ENCODE measurements around the gene EIF5B. TPM values are rescaled to one million over a fixed set of nuclear protein-coding genes. Genes with fewer than 3 reads are reported as not detected.
A peak's percentile ranks its signal among the peaks of the same experiment; 100 is the strongest.

Gene EIF5B
- total RNA-seq, 1 donor from 2014 or later, result 31.0 TPM

- Histone ChIP-seq H3K36me3 (peaks cover 97% of the 10 kb centered on the region), H3K27ac (no peak overlapping the region), H3K9me3 (no peaks in the 10 kb centered on the region), H3K27me3 (ENCODE audit: low read depth) (no peaks in the 10 kb centered on the region), H3K4me1 (no peaks in the 10 kb centered on the region), H3K4me3 (no peak overlapping the region)
- intact Hi-C loops (cut with DNase I), result no loop called here
- no peak for TF ChIP-seq CTCF (IDR thresholded peaks at IDR 0.05)
- ATAC-seq, result no peak
- no peak for DNase-seq
These were observed 11.8 kb upstream of the EIF5B start for GRCh38 chr2:99325384-99325783.

GRCh38 chr2:99335911-99336803, 1.0 kb upstream of the EIF5B start, which contains the start of gene TXNDC9:
TSS of gene TXNDC9 (minus strand) at chr2:99336333. CDS start at chr2:99333210, 3,123 bp downstream.
- H3K9me3 ChIP-seq, result no peaks in the 10 kb centered on the region
- peak within 1 kb of the TSS; percentile 85 for H3K4me3 ChIP-seq
- no peaks in the 10 kb centered on the region for H3K27me3 ChIP-seq (ENCODE audit: low read depth)
- no peak for TF ChIP-seq CTCF (IDR thresholded peaks at IDR 0.05)
- DNase-seq (peak; percentile 99), ATAC-seq (peak; percentile 93 to 97)
- peaks cover 19% of the 10 kb centered on the region for H3K36me3 ChIP-seq
- H3K4me1 ChIP-seq, result peaks cover 41% of the 10 kb centered on the region
- intact Hi-C loops (cut with DNase I), result no loop called here
- peak within 1 kb of the TSS; percentile 92 for H3K27ac ChIP-seq

- no peak for ATAC-seq
- intact Hi-C loops (cut with DNase I), result no loop called here
These were observed 431 bp upstream of the EIF5B start for GRCh38 chr2:99336804-99337112.

GRCh38 chr2:99338029-99338585, 918 bp downstream of the EIF5B start:
- Histone ChIP-seq H3K4me3 (peak overlapping the region; percentile 85), H3K4me1 (peaks cover 41% of the 10 kb centered on the region), H3K27me3 (ENCODE audit: low read depth) (no peaks in the 10 kb centered on the region), H3K36me3 (no peaks in the 10 kb centered on the region), H3K9me3 (no peaks in the 10 kb centered on the region), H3K27ac (peak overlapping the region; percentile 92)
- ATAC-seq (no peak), DNase-seq (no peak)
- intact Hi-C loops (cut with DNase I), result no loop called here
- no peak for TF ChIP-seq CTCF (IDR thresholded peaks at IDR 0.05)

More at GRCh38 chr2:99336804-99337112, 431 bp upstream of the EIF5B start:
- Histone ChIP-seq H3K9me3 (no peaks in the 10 kb centered on the region), H3K4me1 (peaks cover 41% of the 10 kb centered on the region), H3K4me3 (peak overlapping the region; percentile 85), H3K36me3 (peaks cover 13% of the 10 kb centered on the region), H3K27ac (peak overlapping the region; percentile 92), H3K27me3 (ENCODE audit: low read depth) (no peaks in the 10 kb centered on the region)
- DNase-seq, result no peak
- no peak for TF ChIP-seq CTCF (IDR thresholded peaks at IDR 0.05)

GRCh38 chr2:99340669-99341236, 3.6 kb downstream of the EIF5B start:
- no peak for TF ChIP-seq CTCF (IDR thresholded peaks at IDR 0.05)
- no peak for ATAC-seq

More at GRCh38 chr2:99340669-99341236, 3.6 kb downstream of the EIF5B start:
- H3K27ac ChIP-seq, result no peak overlapping the region
- H3K4me3 ChIP-seq, result no peak overlapping the region
- H3K36me3 ChIP-seq, result no peaks in the 10 kb centered on the region
- DNase-seq, result no peak
- H3K27me3 ChIP-seq (ENCODE audit: low read depth), result no peaks in the 10 kb centered on the region
- intact Hi-C loops (cut with DNase I), result no loop called here
- no peaks in the 10 kb centered on the region for H3K9me3 ChIP-seq
- H3K4me1 ChIP-seq, result peaks cover 20% of the 10 kb centered on the region

Measured in lower lobe of right lung (tissue), 2 donors.